NCI-H524 (cell line): ENCODE measurements around the gene CCNT2.
A peak's percentile ranks its signal among the peaks of the same experiment; 100 is the strongest.
"Not testable (repeated sequence)": the region's sequence is repeated elsewhere in the genome, so short reads cannot be mapped to it uniquely, and the experiment has no call there.

Source experiments
- DNase-seq, 2 experiments: peaks; one replicate each; lab custom pipeline; 2025; lab: John Stamatoyannopoulos, UW

Gene CCNT2

GRCh38 chr2:134918526-134919340, at the start of gene CCNT2:
Gene CCNT2, plus strand, starts transcription at chr2:134918822. Its CDS starts 33 bp downstream, at chr2:134918855.
- DNase-seq: peak; percentile 97 to 98

- DNase-seq: peak; percentile 47 to 92
Observed at GRCh38 chr2:134869946-134870736, 48.5 kb upstream of the CCNT2 start.

GRCh38 chr2:134873152-134873551, 45.5 kb upstream of the CCNT2 start:
- no peak for DNase-seq

GRCh38 chr2:134875309-134875708, 43.3 kb upstream of the CCNT2 start:
- no peak for DNase-seq

DNA sequence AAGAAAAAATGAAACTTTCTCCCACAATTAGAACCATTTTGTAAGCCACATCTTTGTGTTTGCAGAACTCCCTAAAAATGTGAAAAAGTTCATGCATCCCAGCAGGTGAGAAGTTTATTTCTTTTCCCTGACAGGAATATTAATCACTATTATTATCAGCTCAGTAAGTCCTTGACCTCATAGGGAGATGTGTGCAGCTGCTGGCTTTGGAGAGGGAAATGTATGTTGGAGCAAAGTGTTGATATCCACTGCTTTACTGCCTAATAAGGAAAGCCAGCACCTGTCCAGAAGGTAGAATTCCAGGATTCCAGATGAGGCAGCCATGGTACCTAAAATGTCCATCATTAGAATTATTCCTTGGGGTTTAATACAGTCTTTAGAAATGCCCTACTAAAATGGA, 35.8 kb upstream of the CCNT2 start:
- no peak for DNase-seq

DNA sequence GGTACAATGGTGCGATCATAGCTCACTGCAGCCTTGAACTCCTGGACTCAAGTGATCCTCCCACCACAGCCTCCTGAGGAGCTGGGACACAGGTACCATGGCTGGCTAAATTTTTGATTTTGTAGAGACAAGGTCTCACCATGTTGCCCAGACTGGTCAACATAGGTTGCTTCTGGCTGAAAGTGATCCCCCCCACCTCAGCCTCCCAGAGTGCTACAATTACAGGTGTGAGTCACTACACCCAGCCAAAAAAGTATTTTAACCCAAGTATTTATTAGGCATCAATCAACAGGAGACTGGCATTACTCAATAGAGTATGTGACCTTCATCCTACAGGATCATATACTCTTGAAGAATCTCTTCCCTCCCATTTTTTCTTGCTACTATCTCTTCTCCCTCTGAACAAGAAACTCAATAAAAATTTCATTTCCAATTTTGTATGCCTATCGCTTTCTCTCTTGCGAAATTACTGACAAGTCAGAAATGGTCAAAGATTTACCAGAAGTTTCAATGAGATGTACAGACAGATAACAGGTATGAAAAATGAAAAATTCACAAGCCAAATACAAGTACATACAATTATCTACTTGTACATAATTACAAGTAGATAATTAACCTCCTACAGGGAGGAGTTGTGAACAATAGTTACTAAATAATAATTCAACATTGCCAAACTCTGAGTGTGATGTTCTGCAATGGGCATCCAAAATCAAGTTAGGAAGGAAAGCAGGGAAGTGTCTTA, 34.9 kb upstream of the CCNT2 start:
- no peak for DNase-seq

DNA sequence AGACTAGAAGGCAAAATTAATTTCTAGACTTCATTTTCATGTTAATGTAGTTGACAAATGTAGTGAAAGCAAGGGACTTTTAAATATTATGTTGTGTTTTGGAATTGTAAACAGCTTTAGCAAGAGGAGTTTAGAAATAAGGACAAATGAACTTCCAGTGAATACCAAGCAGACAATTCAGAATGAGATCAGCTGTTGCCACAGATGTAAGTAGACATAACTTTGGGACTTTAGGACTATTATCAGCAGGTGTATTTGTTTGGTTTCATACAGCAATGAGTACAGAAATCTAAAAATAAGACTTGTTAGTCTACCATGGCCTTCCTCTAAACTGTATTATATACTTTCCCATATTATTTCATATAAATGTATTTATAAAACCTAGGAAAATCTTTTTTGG, 34.2 kb upstream of the CCNT2 start:
- no peak for DNase-seq

DNA sequence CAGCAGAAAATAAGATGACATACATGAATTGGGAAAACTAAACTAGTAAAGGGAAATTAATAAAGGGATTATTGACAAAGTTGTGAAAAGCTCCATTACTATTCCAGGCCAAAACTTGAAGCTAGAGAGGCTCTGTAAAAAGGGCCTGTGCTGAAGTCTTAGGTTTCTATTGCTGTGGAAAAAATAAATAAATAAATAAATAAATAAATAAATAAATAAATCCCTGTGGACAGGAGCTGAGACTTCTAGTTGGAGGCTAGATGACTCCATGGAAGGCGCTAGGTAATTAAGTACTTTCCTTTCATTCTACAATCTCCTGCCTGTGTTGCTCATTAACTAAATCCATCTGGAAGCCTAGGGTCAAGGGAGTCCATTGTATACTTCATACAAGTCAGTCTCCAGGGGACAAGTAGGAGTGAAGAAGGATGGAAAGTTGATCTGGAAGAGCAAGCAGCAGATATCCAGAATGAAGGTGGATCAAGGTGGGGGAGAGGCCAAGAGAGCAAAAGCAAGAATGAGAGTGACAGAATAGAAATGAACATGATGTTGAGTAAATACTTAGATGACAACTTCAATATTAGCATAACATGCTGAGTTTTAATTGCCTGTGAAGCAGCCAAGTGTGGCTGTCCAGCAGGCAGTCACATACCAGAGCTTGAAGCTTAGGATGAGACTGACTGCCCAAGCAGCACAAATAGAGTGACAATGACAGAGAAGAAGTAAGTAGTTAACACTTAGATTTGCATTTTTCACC, 26.2 kb upstream of the CCNT2 start:
- DNase-seq: no peak

- no peak for DNase-seq
Observed at GRCh38 chr2:134897932-134898331, 20.7 kb upstream of the CCNT2 start.

- DNase-seq: no peak
Observed at GRCh38 chr2:134899204-134899603, 19.4 kb upstream of the CCNT2 start.

- DNase-seq: no peak
Observed at GRCh38 chr2:134900151-134900550, 18.5 kb upstream of the CCNT2 start.

- not testable (repeated sequence) for DNase-seq
Observed at GRCh38 chr2:134903701-134904100, 14.9 kb upstream of the CCNT2 start.

DNA sequence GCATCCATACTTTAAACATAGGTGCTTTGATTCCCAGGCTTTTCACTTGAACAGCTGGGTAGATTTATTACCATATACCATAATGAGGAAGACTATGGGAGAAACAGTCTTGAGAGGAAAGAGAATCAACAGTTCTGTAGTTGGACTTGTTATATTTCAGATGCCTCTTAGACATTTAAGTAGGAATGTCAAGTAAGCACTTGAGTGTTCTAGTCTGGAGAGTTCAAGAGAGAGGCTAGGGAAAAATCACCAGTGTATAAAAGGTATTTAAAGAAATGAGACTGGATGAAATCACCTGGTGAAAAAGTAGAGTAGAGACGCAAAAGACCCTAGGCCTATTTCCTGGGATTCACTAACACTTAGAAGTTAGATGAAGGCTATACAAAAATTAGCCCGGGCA, 13.5 kb upstream of the CCNT2 start:
- DNase-seq: no peak

- DNase-seq: no peak
Observed at GRCh38 chr2:134906726-134907125, 11.9 kb upstream of the CCNT2 start.

- DNase-seq: not testable (repeated sequence)
Observed at GRCh38 chr2:134907441-134908116, 11.0 kb upstream of the CCNT2 start.

- no peak for DNase-seq
Observed at GRCh38 chr2:134910763-134911399, 7.7 kb upstream of the CCNT2 start.

GRCh38 chr2:134911400-134911785, 7.2 kb upstream of the CCNT2 start:
- no peak for DNase-seq

DNA sequence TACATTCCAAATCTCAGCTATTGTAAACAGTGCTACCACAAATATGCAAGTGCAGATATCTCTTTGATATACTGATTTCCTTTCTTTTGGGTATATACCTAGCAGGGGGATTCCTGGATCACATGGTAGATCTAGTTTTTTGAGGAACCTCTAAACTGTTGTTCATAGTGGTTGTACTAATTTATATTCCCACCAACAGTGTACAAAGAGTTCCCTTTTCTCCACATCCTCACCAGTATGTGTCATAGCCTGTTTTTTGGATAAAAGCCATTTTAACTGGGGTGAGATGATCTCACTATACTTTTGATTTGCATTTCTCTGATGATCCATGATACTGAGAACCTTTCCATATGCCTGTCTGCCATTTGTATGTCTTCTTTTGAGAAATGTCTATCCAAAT, 6.3 kb upstream of the CCNT2 start:
- no peak for DNase-seq

GRCh38 chr2:134917360-134917865, 1.2 kb upstream of the CCNT2 start:
- no peak for DNase-seq

DNA sequence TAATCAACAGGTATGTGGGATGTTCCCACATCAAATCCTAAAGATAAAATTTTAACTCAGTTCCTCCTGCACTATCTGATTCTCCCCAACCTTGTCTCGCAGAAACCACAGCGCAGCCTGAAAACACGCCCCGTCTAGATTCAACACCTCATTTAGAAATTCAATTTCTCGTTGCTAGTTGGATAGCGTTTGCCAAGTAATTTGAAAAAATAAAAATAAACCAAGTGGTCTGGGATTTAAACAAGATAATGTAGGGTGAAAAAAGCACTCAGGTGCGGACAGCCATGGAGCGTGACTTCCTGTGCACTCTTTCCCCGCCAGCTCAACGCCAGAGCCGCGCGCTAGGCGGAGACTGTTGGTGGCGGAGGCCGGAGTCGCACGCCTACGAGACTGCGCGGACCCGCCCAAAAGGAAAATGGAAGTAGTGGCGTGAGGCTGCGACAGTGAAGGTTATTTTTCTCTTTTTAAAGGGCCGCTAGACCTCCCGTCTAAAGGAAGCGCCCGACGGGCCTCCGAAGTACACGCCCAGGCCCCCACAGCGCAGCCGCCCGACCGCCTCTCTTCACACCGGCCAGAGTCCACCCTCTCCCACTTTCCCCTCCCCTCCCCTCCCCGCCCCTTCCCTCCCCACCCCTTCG, 615 bp upstream of the CCNT2 start:
- peak in 1 of 2 experiments; percentile 94 for DNase-seq
